Endothelial cell of umbilical vein (primary cell): Measurements from ENCODE around the gene BUD13. TPM values are rescaled to one million over a fixed set of nuclear protein-coding genes. Genes with fewer than 3 reads are reported as not detected.

Source experiments
- BruUV-seq: library from RNA; stranded (reverse); fragments of 400-500 nt; replicated peaks from 2 replicates; lab custom pipeline; 2021; lab: Mats Ljungman, UMichigan
- CTCF ChIA-PET: fragments of 300-600, 350-600 bp; sonication (Branson Sonifier 250); formaldehyde crosslinking; loops from one replicate; lab custom pipeline; 2021; ENCODE audit warnings: antibody characterized with exemption, inconsistent platforms; lab: Charles Lee
- POLR2A ChIA-PET: fragments of 300-600, 350-600 bp; sonication (Branson Sonifier 250); formaldehyde crosslinking; loops from one replicate; lab custom pipeline; 2021; ENCODE audit warnings: antibody characterized with exemption, inconsistent platforms; lab: Charles Lee
- DNase-seq: peaks from one replicate; pipeline ENCODE4 v3.0.0-alpha.2; 2011; ENCODE audit warnings: low read depth, low spot score
- FAIRE-seq: peaks from 2 replicates; lab custom pipeline; 2011; peaks lifted over from hg19 to GRCh38; lab: Jason Lieb, UNC
- H2AFZ ChIP-seq: 2 replicates; pipeline ENCODE4 v1.6.0; 2012; ENCODE audit warnings: low read depth, low read length, control low read depth, inconsistent platforms
- H3K27ac ChIP-seq: 2 replicates; pipeline ENCODE4 v1.5.1; 2011; ENCODE audit warnings: low read depth, mild to moderate bottlenecking, control low read depth, low read length, moderate library complexity; ENCODE audit not compliant: insufficient read depth
- H3K27me3 ChIP-seq, 2 experiments: 2 replicates each; pipeline versions ENCODE4 v1.6.0 to v1.6.1; 2011; ENCODE audit warnings: low read length in 2 of 2, mixed read lengths in 1 of 2; ENCODE audit not compliant: control insufficient read depth in 2 of 2, insufficient read depth in 2 of 2
- H3K36me3 ChIP-seq, 2 experiments: 2 replicates in 1 of 2; 3 replicates in 1 of 2; pipeline ENCODE4 v1.5.1; 2011; ENCODE audit warnings: low read length in 2 of 2, mild to moderate bottlenecking in 1 of 2, moderate library complexity in 1 of 2; ENCODE audit not compliant: control insufficient read depth in 2 of 2, insufficient read depth in 2 of 2; ENCODE audit errors: extremely low read depth in 1 of 2
- H3K4me1 ChIP-seq: 3 replicates; pipeline ENCODE4 v1.5.1; 2011; ENCODE audit warnings: mild to moderate bottlenecking, low read length; ENCODE audit not compliant: control insufficient read depth, insufficient read depth; ENCODE audit errors: extremely low read depth
- H3K4me2 ChIP-seq: 2 replicates; pipeline ENCODE4 v1.6.1; 2011; ENCODE audit warnings: low read length, control low read depth, mixed read lengths; ENCODE audit not compliant: insufficient read depth
- H3K4me3 ChIP-seq, 3 experiments: fragments of 200-600 bp in 1 of 3; sonication (generic), shearing (Covaris generic) in 1 of 3; replicated peaks in 1 of 3; 2 replicates each; pipeline ENCODE4 v1.5.1; 2011 to 2016; ENCODE audit warnings: control low read depth in 3 of 3, low read length in 3 of 3, mild to moderate bottlenecking in 2 of 3, inconsistent platforms in 1 of 3, low read depth in 1 of 3, moderate library complexity in 1 of 3; ENCODE audit not compliant: insufficient read depth in 1 of 3
- H3K79me2 ChIP-seq: 2 replicates; pipeline ENCODE4 v1.6.0; 2012; ENCODE audit warnings: low read length, inconsistent platforms; ENCODE audit not compliant: control insufficient read depth, insufficient read depth
- H3K9ac ChIP-seq: replicated peaks from 2 replicates; pipeline ENCODE3; 2011; ENCODE audit warnings: low read length, control low read depth; ENCODE audit not compliant: insufficient read depth; ENCODE audit errors: extremely low read depth
- H3K9me1 ChIP-seq: replicated peaks from 3 replicates; pipeline ENCODE4 v1.6.0; 2011; ENCODE audit warnings: mild to moderate bottlenecking, low read length; ENCODE audit not compliant: control insufficient read depth, insufficient read depth; ENCODE audit errors: extremely low read depth
- H3K9me3 ChIP-seq: replicated peaks from 2 replicates; pipeline ENCODE4 v1.5.1; 2012; ENCODE audit warnings: low read length, inconsistent platforms; ENCODE audit not compliant: control insufficient read depth, insufficient read depth
- H4K20me1 ChIP-seq: replicated peaks from 2 replicates; pipeline ENCODE3; 2011; ENCODE audit warnings: mild to moderate bottlenecking, low read length; ENCODE audit not compliant: control insufficient read depth, insufficient read depth; ENCODE audit errors: extremely low read depth
- CTCF ChIP-seq, 2 donors: IDR thresholded peaks; 1 replicate in 1 of 2; 2 replicates in 1 of 2; pipeline ENCODE4 v1.5.1; 2011; ENCODE audit warnings: low read length in 2 of 2, mild to moderate bottlenecking in 2 of 2, moderate library complexity in 2 of 2, control low read depth in 1 of 2, inconsistent platforms in 1 of 2, low read depth in 1 of 2; ENCODE audit not compliant: insufficient read depth in 1 of 2; ENCODE audit errors: extremely low read depth in 1 of 2
- EZH2 ChIP-seq: IDR thresholded peaks from 2 replicates; pipeline ENCODE4 v1.6.1; 2012; ENCODE audit warnings: borderline replicate concordance, low read depth, mild to moderate bottlenecking, moderate library complexity, low read length, inconsistent platforms; ENCODE audit not compliant: severe bottlenecking
- FOS ChIP-seq: IDR thresholded peaks from 2 replicates; pipeline ENCODE4 v1.6.1; 2011; ENCODE audit warnings: mild to moderate bottlenecking, low read length, moderate library complexity, borderline replicate concordance; ENCODE audit not compliant: insufficient read depth
- GATA2 ChIP-seq: IDR thresholded peaks from 2 replicates; pipeline ENCODE4 v1.7.0; 2011; ENCODE audit warnings: low read depth, mild to moderate bottlenecking, moderate library complexity, mixed read lengths, low read length; ENCODE audit not compliant: insufficient read length, insufficient read depth
- JUN ChIP-seq: IDR thresholded peaks from 2 replicates; pipeline ENCODE4 v1.6.1; 2011; ENCODE audit warnings: borderline replicate concordance, low read depth; ENCODE audit not compliant: insufficient read length, insufficient read depth
- MAX ChIP-seq: IDR thresholded peaks from 2 replicates; pipeline ENCODE4 v1.6.1; 2011; ENCODE audit not compliant: insufficient read depth, insufficient read length
- MYC ChIP-seq: IDR thresholded peaks from one replicate; pipeline ENCODE4 v1.6.1; 2011; ENCODE audit warnings: mild to moderate bottlenecking, low read depth, low read length
- POLR2A ChIP-seq: IDR thresholded peaks from 2 replicates; pipeline ENCODE4 v1.6.1; 2012; ENCODE audit warnings: low read depth, mild to moderate bottlenecking, control low read depth, low read length
- POLR2AphosphoS5 ChIP-seq: IDR thresholded peaks from 2 replicates; pipeline ENCODE4 v1.6.1; 2012; ENCODE audit warnings: low read depth, mild to moderate bottlenecking, control low read depth, low read length, moderate library complexity; ENCODE audit not compliant: insufficient read depth
- dilution Hi-C: fragments of 300-500 bp; cut with MboI; formaldehyde crosslinking; loops from one replicate; pipeline ENCODE4 v1.15.0; 2019; ENCODE audit warnings: low sequenced_read_pairs; ENCODE audit not compliant: extremely low pct_ligation_motif_present
- intact Hi-C: fragments of 100-400 bp; cut with micrococcal nuclease; formaldehyde crosslinking; loops from one replicate; pipeline ENCODE4 v1.10.0; 2022
- polyA plus RNA-seq, 4 experiments: library from polyadenylated mRNA; depleted of rRNA in 3 of 4; stranded (reverse) in 3 of 4; unstranded in 1 of 4; fragments of >200 nt; gene quantifications; 2 replicates each; pipeline versions ENCODE4 v1.2.1 to v1.2.3, GENCODE V29; 2011 to 2012; ENCODE audit warnings: missing spikeins in 1 of 4
- total RNA-seq: library from RNA; stranded (reverse); gene quantifications from 2 replicates; pipeline ENCODE4 v1.2.3, GENCODE V29; 2021

BUD13 gene
- total and polyA plus RNA-seq, 2 donors (not counting 3 experiments of a cell fraction or from before 2014, with no cell fraction given), result 18.8 to 21.8 TPM

- Histone ChIP-seq H3K27ac (no peak overlapping the region), H3K9me3 (no peaks in the 10 kb centered on the region), H3K9ac (no peak overlapping the region), H3K36me3 (no peaks in the 10 kb centered on the region), H3K4me1 (no peaks in the 10 kb centered on the region), H3K79me2 (no peaks in the 10 kb centered on the region), H2AFZ (no peak overlapping the region), H3K4me3 (no peak overlapping the region), H3K27me3 (peaks cover 0 to 2% of the 10 kb centered on the region in 2 experiments), H3K4me2 (no peak overlapping the region), H3K9me1 (no peaks in the 10 kb centered on the region), H4K20me1 (no peaks in the 10 kb centered on the region)
- TF ChIP-seq POLR2AphosphoS5 (no peak), FOS (no peak), JUN (no peak), MYC (no peak), EZH2 (no peak), GATA2 (no peak), POLR2A (no peak), MAX (no peak), CTCF (IDR thresholded peaks at IDR 0.05; ENCODE audit: extremely low read depth in 1 of 2, insufficient read depth in 1 of 2, low read depth in 1 of 2, low read length in 2 of 2) (no peak)
- FAIRE-seq, result no peak
- dilution Hi-C loops (no loop called here), intact Hi-C loops (no loop called here)
- ChIA-PET CTCF (interaction anchor here (1.1 to 1.8 kb wide), 2 partner anchors 9 to 12 kb away, joined by 3 to 6 read pairs; no protein-coding TSS in a partner anchor), POLR2A (no interaction called here)
- DNase-seq, result no peak
- no TSS peak for BruUV-seq
Measured at GRCh38 chr11:116700586-116701220, 72.1 kb downstream of the BUD13 start.

Other genes with a start within 250 kb of the BUD13 start
- gene ZPR1, start 15.0 kb upstream of the BUD13 start, total RNA-seq, result 48.6 and 54.5 TPM in 2 replicates
- gene ZPR1, start 15.0 kb upstream of the BUD13 start, polyA plus RNA-seq, result 21.0 and 22.6 TPM in 2 replicates
- not detected in 2 replicates for gene APOA5, start 18.9 kb upstream of the BUD13 start, total RNA-seq
- not detected in 2 replicates for gene APOA5, start 18.9 kb upstream of the BUD13 start, polyA plus RNA-seq
- not detected in 2 replicates for gene APOA4, start 50.3 kb upstream of the BUD13 start, total RNA-seq
- gene APOA4, start 50.3 kb upstream of the BUD13 start, polyA plus RNA-seq, result not detected in 2 replicates
- not detected in 2 replicates for gene APOC3, start 56.9 kb upstream of the BUD13 start, total RNA-seq
- gene APOC3, start 56.9 kb upstream of the BUD13 start, polyA plus RNA-seq, result not detected in 2 replicates
- gene APOA1, start 64.6 kb upstream of the BUD13 start, total RNA-seq, result not detected in 2 replicates
- 0.10 TPM in 1 of 2 replicates, not detected in the other for gene APOA1, start 64.6 kb upstream of the BUD13 start, polyA plus RNA-seq